ENCODE results near the gene ACTN1.

DNA sequence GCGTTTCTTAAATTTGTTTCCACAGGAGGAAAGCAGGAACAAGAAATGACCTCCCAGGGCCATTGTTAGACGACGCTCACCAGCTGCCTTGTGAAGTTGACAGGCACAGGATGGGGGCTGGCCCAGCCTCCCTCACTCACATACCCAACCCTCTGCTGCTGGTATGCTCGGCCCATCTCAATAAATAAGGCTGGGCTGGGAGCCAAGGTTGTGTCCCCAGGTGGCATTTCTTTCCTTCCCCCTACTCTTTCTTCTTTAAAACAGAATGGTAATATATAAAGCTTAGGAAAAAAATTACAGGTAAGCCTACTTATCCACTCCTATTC, 93.0 kb downstream of the ACTN1 start:
- TF ChIP-seq, protein P1, sequence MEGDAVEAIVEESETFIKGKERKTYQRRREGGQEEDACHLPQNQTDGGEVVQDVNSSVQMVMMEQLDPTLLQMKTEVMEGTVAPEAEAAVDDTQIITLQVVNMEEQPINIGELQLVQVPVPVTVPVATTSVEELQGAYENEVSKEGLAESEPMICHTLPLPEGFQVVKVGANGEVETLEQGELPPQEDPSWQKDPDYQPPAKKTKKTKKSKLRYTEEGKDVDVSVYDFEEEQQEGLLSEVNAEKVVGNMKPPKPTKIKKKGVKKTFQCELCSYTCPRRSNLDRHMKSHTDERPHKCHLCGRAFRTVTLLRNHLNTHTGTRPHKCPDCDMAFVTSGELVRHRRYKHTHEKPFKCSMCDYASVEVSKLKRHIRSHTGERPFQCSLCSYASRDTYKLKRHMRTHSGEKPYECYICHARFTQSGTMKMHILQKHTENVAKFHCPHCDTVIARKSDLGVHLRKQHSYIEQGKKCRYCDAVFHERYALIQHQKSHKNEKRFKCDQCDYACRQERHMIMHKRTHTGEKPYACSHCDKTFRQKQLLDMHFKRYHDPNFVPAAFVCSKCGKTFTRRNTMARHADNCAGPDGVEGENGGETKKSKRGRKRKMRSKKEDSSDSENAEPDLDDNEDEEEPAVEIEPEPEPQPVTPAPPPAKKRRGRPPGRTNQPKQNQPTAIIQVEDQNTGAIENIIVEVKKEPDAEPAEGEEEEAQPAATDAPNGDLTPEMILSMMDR (tag by site-specific recombination; IDR thresholded peaks at IDR 0.05): no peak
- TF ChIP-seq, protein P2, sequence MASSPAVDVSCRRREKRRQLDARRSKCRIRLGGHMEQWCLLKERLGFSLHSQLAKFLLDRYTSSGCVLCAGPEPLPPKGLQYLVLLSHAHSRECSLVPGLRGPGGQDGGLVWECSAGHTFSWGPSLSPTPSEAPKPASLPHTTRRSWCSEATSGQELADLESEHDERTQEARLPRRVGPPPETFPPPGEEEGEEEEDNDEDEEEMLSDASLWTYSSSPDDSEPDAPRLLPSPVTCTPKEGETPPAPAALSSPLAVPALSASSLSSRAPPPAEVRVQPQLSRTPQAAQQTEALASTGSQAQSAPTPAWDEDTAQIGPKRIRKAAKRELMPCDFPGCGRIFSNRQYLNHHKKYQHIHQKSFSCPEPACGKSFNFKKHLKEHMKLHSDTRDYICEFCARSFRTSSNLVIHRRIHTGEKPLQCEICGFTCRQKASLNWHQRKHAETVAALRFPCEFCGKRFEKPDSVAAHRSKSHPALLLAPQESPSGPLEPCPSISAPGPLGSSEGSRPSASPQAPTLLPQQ (tag by site-specific recombination; IDR thresholded peaks at IDR 0.05): no peak
- no peak for TF ChIP-seq ZNF639 (tag by site-specific recombination; IDR thresholded peaks at IDR 0.05)
- TF ChIP-seq, protein P3, sequence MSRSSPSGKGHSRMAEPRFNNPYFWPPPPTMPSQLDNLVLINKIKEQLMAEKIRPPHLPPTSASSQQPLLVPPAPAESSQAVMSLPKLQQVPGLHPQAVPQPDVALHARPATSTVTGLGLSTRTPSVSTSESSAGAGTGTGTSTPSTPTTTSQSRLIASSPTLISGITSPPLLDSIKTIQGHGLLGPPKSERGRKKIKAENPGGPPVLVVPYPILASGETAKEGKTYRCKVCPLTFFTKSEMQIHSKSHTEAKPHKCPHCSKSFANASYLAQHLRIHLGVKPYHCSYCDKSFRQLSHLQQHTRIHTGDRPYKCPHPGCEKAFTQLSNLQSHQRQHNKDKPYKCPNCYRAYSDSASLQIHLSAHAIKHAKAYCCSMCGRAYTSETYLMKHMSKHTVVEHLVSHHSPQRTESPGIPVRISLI (tag by site-specific recombination; IDR thresholded peaks at IDR 0.05): no peak
